HEK293 (cell line): ENCODE measurements around the gene ZMYM4.

Experiments used
- CTCF ChIP-seq: fragments of 450-650 bp; formaldehyde crosslinking; IDR thresholded peaks from 2 replicates; pipeline ENCODE4 v1.5.1; 2016; ENCODE audit warnings: missing biosample characterization, missing genetic modification characterization
- OVOL3 ChIP-seq: fragments of 450-650 bp; formaldehyde crosslinking; IDR thresholded peaks from 2 replicates; pipeline ENCODE4 v1.5.1; 2016; ENCODE audit warnings: missing biosample characterization, missing genetic modification characterization
- ZNF398 ChIP-seq: fragments of 450-650 bp; formaldehyde crosslinking; IDR thresholded peaks from 2 replicates; pipeline ENCODE4 v1.5.1; 2017; ENCODE audit warnings: missing biosample characterization, missing genetic modification characterization
- ZNF670 ChIP-seq: fragments of 450-650 bp; formaldehyde crosslinking; IDR thresholded peaks from 2 replicates; pipeline ENCODE4 v1.5.1; 2016; ENCODE audit warnings: missing biosample characterization, missing genetic modification characterization, low read depth

- no peak for TF ChIP-seq CTCF (tag by site-specific recombination)
- no peak for TF ChIP-seq ZNF398
- no peak for TF ChIP-seq ZNF670 (tag by site-specific recombination)
- no peak for TF ChIP-seq OVOL3 (tag by site-specific recombination)
Measured at GRCh38 chr1:35223084-35223630, 45.4 kb upstream of the ZMYM4 start.
